Bronchial epithelial cell (primary cell): Measurements from ENCODE around the gene MCEMP1. TPM values are rescaled to one million over a fixed set of nuclear protein-coding genes. Genes with fewer than 3 reads are reported as not detected.
A peak's percentile ranks its signal among the peaks of the same experiment; 100 is the strongest.

Source experiments
- DNase-seq: peaks from one replicate; pipeline ENCODE4 v3.0.0-alpha.2; 2010; ENCODE audit warnings: low read depth
- FAIRE-seq: peaks from 2 replicates; lab custom pipeline; 2011; peaks lifted over from hg19 to GRCh38; lab: Jason Lieb, UNC
- H3K27me3 ChIP-seq: 2 replicates; pipeline ENCODE4 v1.5.1; 2011; ENCODE audit warnings: low read length; ENCODE audit not compliant: control insufficient read depth, insufficient read depth
- H3K36me3 ChIP-seq: 2 replicates; pipeline ENCODE4 v1.5.1; 2011; ENCODE audit warnings: low read length; ENCODE audit not compliant: control insufficient read depth, insufficient read depth
- H3K4me3 ChIP-seq: 2 replicates; pipeline ENCODE4 v1.5.1; 2011; ENCODE audit warnings: mild to moderate bottlenecking, low read depth, low read length, control low read depth
- total RNA-seq: library from RNA; depleted of rRNA; stranded (reverse); fragments of >200 nt; gene quantifications from 2 replicates; pipeline ENCODE4 v1.2.1, GENCODE V29; 2014
- TF ChIP-seq, protein P1 (sequence below): IDR thresholded peaks from 2 replicates; pipeline ENCODE4 v1.5.1; 2011; ENCODE audit warnings: mild to moderate bottlenecking, moderate library complexity, low read length, control low read depth, inconsistent platforms; ENCODE audit not compliant: insufficient read depth, severe bottlenecking

MCEMP1 gene, protein sequence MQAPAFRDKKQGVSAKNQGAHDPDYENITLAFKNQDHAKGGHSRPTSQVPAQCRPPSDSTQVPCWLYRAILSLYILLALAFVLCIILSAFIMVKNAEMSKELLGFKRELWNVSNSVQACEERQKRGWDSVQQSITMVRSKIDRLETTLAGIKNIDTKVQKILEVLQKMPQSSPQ
- total RNA-seq = not detected in 2 replicates

DNA sequence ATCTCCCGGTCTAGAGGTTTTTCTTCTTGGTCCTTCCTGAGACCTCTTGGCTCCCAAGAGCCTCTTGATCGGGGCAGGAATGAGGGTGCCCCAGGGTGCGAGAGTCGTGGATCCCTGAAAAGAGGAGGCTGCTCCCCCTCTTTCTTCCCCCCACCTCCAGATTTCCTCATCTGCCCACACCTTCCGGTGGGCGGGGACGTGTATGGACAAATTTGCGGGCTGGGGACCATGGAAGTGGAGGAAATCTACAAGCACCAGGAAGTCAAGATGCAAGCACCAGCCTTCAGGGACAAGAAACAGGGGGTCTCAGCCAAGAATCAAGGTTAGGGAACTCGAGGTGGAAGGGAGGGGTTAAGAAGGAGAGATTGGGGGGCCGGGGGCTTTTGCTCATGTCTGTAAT, at the start of gene MCEMP1:
Gene MCEMP1 (plus strand): TSS at position 237 of the 400 bp plus-strand sequence. CDS start 31 bp downstream, at position 268.
- no peak within 1 kb of the TSS for H3K4me3 ChIP-seq
- DNase-seq (no peak), FAIRE-seq (no peak)
- no peaks in the 10 kb centered on the region for H3K27me3 ChIP-seq
- no peaks in the 10 kb centered on the region for H3K36me3 ChIP-seq
- TF ChIP-seq, protein P1, sequence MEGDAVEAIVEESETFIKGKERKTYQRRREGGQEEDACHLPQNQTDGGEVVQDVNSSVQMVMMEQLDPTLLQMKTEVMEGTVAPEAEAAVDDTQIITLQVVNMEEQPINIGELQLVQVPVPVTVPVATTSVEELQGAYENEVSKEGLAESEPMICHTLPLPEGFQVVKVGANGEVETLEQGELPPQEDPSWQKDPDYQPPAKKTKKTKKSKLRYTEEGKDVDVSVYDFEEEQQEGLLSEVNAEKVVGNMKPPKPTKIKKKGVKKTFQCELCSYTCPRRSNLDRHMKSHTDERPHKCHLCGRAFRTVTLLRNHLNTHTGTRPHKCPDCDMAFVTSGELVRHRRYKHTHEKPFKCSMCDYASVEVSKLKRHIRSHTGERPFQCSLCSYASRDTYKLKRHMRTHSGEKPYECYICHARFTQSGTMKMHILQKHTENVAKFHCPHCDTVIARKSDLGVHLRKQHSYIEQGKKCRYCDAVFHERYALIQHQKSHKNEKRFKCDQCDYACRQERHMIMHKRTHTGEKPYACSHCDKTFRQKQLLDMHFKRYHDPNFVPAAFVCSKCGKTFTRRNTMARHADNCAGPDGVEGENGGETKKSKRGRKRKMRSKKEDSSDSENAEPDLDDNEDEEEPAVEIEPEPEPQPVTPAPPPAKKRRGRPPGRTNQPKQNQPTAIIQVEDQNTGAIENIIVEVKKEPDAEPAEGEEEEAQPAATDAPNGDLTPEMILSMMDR = no peak

DNA sequence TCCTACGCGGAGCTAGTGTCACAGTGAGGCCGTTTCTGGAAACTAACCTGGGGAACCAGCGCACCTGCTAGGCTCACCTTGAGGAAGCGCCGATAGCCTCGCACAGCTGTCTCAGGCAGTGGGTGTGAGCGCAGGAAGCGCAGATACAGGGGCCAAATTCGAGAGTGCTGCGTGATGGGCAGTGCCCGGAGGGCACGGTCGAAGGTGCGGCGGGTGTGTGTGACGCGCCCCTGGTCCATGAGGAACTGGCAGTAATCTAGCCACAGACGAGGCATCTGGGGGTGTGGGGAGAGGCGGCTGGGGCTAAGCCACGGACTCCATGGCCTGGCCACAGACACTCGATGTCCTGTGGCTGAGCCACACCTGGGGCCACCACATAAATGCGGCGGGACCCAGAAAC, 49.7 kb upstream of the MCEMP1 start:
- Histone ChIP-seq H3K4me3 (no peak overlapping the region), H3K27me3 (no peaks in the 10 kb centered on the region), H3K36me3 (peaks cover 28% of the 10 kb centered on the region)
- TF ChIP-seq, protein P1 = no peak
- FAIRE-seq = no peak
- no peak for DNase-seq

DNA sequence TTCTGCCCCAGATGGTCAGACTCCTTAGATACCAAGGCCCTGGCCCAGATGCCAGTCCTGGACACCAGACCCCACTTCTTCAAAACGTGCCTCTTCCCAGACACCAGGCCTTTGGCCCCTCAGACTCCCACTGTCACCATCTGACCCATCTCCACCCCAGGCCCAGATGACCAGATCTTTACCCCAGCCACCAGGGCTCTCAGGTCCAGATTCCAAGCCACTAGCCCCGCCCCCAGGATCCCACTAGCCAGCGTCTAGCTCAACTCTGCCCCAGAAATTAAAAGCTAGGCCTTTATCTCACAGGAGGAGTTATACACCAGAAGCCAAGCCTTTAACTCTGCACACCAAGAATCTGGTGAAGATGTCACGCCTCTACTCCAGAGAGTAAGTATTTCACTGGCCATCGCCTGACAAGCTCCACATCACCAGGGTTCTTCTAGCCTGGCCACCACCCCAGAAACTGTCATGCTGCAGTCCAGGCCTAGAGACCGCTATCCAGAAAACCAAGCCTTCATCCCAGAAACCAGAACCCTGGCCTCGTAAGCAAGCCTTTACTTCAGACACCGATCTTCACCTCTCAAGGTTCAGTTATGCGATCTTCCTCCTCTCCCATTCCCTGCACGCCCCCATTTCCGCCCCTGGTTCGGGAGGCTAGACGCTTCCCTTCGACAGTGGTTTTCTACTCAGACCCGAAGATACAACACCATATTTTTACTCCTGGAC, 48.1 kb upstream of the MCEMP1 start:
- FAIRE-seq (no peak), DNase-seq (no peak)
- TF ChIP-seq, protein P1 = no peak
- Histone ChIP-seq H3K4me3 (peak overlapping the region; percentile 69), H3K36me3 (peaks cover 17% of the 10 kb centered on the region), H3K27me3 (no peaks in the 10 kb centered on the region)

DNA sequence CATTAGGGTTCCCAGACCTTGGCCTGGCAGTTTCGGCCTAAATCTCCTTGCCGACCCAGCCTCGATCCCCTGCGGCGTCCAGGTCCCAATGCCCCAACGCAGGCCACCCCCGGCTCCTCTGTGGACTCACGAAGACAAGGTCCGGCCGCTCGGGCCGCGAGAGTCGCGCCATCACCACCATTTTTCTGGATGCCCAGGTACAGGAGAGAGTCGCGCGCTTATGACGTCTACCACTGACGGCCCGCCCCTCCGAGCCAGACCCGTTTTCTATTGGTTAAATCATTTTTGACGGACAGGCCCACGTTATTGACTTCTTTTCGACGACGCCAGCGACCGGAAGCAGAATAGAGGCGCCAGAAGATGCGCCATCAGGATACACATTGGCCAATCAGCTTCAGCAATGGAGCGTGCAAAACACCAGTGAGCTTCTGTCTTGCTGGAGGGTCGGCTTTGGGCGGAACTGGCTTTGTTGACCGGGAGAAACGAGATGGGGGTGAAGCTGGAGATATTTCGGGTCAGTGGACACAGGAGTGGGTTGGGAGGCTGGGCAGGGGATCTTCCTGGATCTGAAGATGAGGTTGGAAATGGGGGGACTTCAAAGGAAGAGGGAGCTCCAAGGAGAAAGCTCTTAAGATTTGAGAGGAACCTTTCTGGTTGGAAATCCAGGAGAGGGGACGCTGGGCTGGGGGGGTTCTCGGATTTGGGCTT, 47.4 kb upstream of the MCEMP1 start, which contains the start of the genes PET100 and XAB2:
Gene PET100 (plus strand): TSS at position 447 of the 708 bp plus-strand sequence. CDS start 41 bp downstream, at position 488.
Gene XAB2 (minus strand): TSS at position 199 of the 708 bp plus-strand sequence. CDS start 18 bp downstream, at position 181.
- FAIRE-seq = peak; percentile 99
- TF ChIP-seq, protein P1 = no peak
- H3K36me3 ChIP-seq = peaks cover 13% of the 10 kb centered on the region
- DNase-seq = peak; percentile 96
- H3K27me3 ChIP-seq = no peaks in the 10 kb centered on the region
- H3K4me3 ChIP-seq = peak within 1 kb of the TSS; percentile 69

DNA sequence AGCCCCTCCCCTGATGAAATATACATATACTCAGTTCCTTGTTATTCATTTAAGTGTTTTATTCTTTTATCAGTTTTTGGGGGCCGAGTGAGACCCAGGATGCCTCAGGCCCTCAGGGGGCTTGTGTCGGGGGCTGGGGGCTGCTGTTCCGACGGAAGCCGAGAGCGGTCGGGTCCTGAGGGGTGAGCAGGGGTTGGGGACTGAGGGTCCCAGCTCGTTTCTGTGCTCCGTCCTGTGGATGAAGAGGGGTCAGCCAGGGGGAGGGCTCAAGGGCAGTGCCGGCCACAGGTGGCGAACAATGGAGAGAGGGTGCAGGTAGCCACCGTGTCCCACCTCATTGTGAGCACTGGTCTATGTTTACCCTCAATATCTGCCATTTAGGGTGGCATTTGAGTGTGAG, 45.3 kb upstream of the MCEMP1 start:
- no peak for DNase-seq
- FAIRE-seq = no peak
- Histone ChIP-seq H3K36me3 (peaks cover 2% of the 10 kb centered on the region), H3K27me3 (no peaks in the 10 kb centered on the region), H3K4me3 (no peak overlapping the region)
- TF ChIP-seq, protein P1 = no peak
